RWPE1 (cell line): Measurements from ENCODE around the gene CHD5.

ENCODE experiments used
- CTCF ChIA-PET: fragments of 350-600 bp; sonication (Branson Sonifier 250); formaldehyde crosslinking; extraction: SDS; loops from one replicate; lab custom pipeline; 2021; lab: Yijun Ruan, JAX
- POLR2A ChIA-PET: fragments of 400-600 bp; formaldehyde crosslinking; extraction: SDS; loops from one replicate; lab custom pipeline; 2020; ENCODE audit warnings: antibody characterized with exemption; ENCODE audit not compliant: low non-redundant PET; lab: Yijun Ruan, JAX
- DNase-seq: peaks from one replicate; pipeline ENCODE4 v3.0.0; 2012; ENCODE audit warnings: low spot score
- H3K27ac ChIP-seq: fragments of 450-650 bp; 2 replicates; pipeline ENCODE4 v1.5.1; 2017
- CTCF ChIP-seq: fragments of 450-650 bp; conservative IDR thresholded peaks from 2 replicates; pipeline ENCODE4 v1.5.1; 2017; ENCODE audit warnings: low read depth, mild to moderate bottlenecking

The CHD5 gene

GRCh38 chr1:6111991-6112689, 68.0 kb downstream of the CHD5 start:
- ChIA-PET POLR2A (no interaction called here), CTCF (no interaction called here)
- peak overlapping the region; percentile 37; the same call in 1 of the 2 replicates for H3K27ac ChIP-seq
- TF ChIP-seq CTCF, result no peak
- DNase-seq, result no peak

GRCh38 chr1:6111571-6111970, 68.5 kb downstream of the CHD5 start:
- ChIA-PET CTCF (no interaction called here), POLR2A (no interaction called here)
- no peak for TF ChIP-seq CTCF
- peak overlapping the region; percentile 37 for H3K27ac ChIP-seq
- no peak for DNase-seq

- ChIA-PET CTCF (interaction anchor here (0.5 to 1.0 kb wide), 2 partner anchors 95 to 120 kb away, joined by 3 read pairs; no protein-coding TSS in a partner anchor), POLR2A (no interaction called here)
- TF ChIP-seq CTCF, result no peak
- H3K27ac ChIP-seq, result no peak overlapping the region
- DNase-seq, result no peak
These were observed 69.8 kb downstream of the CHD5 start for GRCh38 chr1:6110326-6110725.

- POLR2A ChIA-PET, result no interaction called here
- no peak overlapping the region for H3K27ac ChIP-seq
- TF ChIP-seq CTCF, result no peak
- no peak for DNase-seq
- CTCF ChIA-PET, result interaction anchor here (1.4 kb wide), 2 partner anchors 89 to 135 kb away, joined by 9 to 13 read pairs; no protein-coding TSS in a partner anchor
These were observed 70.4 kb downstream of the CHD5 start for GRCh38 chr1:6109688-6110087.

GRCh38 chr1:6108937-6109614, 71.0 kb downstream of the CHD5 start:
- peak; percentile 19; the same call in 1 of the 2 replicates for TF ChIP-seq CTCF

GRCh38 chr1:6108476-6108875, 71.6 kb downstream of the CHD5 start:
- no peak overlapping the region for H3K27ac ChIP-seq
- POLR2A ChIA-PET, result no interaction called here
- CTCF ChIA-PET, result interaction anchor here (0.6 to 1.4 kb wide), 18 partner anchors 13 to 138 kb away, joined by 3 to 13 read pairs (median 4); partner anchors contain the start of gene ICMT

More at GRCh38 chr1:6108937-6109614, 71.0 kb downstream of the CHD5 start:
- no peak overlapping the region for H3K27ac ChIP-seq
- POLR2A ChIA-PET, result no interaction called here
- CTCF ChIA-PET, result interaction anchor here (0.5 to 1.4 kb wide), 21 partner anchors 14 to 138 kb away, joined by 3 to 13 read pairs (median 4); partner anchors contain the start of genes ICMT and RNF207
- DNase-seq, result peak; percentile 75

More at GRCh38 chr1:6108476-6108875, 71.6 kb downstream of the CHD5 start:
- no peak for DNase-seq
- no peak for TF ChIP-seq CTCF
